Nephron (organoid): ENCODE data around the gene TGFB1.

ENCODE experiments used
- H3K27ac Mint-ChIP-seq, 3 experiments: 2 replicates each; pipeline ENCODE4 v1.8.0; 2020; ENCODE audit warnings: mixed read lengths in 3 of 3, mild to moderate bottlenecking in 2 of 3, moderate library complexity in 1 of 3
- H3K27me3 Mint-ChIP-seq: 2 replicates; pipeline ENCODE4 v1.8.0; 2021; ENCODE audit warnings: low read depth, mild to moderate bottlenecking, moderate library complexity, mixed read lengths
- H3K36me3 Mint-ChIP-seq: 2 replicates; pipeline ENCODE4 v1.8.0; 2020; ENCODE audit warnings: low read depth, mixed read lengths
- H3K4me1 Mint-ChIP-seq: 2 replicates; pipeline ENCODE4 v1.8.0; 2020; ENCODE audit warnings: mixed read lengths
- H3K4me3 Mint-ChIP-seq, 3 experiments: 2 replicates each; pipeline ENCODE4 v1.8.0; 2020; ENCODE audit warnings: mild to moderate bottlenecking in 3 of 3, mixed read lengths in 3 of 3, moderate library complexity in 2 of 3
- H3K9me3 Mint-ChIP-seq: 2 replicates; pipeline ENCODE4 v1.8.0; 2020; ENCODE audit warnings: mixed read lengths
- TF ChIP-seq, protein P1 (sequence below), 3 experiments: fragments of 200-600 bp; sonication (generic); IDR thresholded peaks; one replicate each; pipeline ENCODE4 v1.5.0; 2021; ENCODE audit warnings: antibody characterized with exemption in 3 of 3; ENCODE audit not compliant: unreplicated experiment in 3 of 3

The TGFB1 gene

DNA sequence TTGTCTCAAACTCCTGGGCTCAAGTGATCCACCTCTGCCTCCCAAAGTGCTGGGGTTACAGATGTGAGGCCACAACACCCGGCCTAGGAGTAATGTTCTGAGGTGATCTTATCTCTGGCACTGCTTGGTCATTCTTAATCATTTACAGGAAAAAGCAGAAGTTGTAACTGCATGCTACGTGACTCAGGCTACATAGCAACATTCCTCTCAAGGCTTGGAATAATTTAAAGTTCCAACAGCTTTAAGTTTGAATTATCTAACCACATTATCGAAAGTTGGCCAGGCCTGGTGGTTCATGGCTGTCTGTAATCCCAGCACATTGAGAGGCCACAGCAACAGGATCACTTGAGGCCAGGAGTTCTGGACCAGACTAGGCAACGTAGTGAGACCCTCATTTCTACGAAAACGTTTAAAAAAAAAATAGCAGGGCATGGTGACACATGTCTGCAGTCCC lies 14.2 kb upstream of the TGFB1 start:
- Mint-ChIP-seq H3K27me3 (no peaks in the 10 kb centered on the region), H3K9me3 (no peaks in the 10 kb centered on the region), H3K4me3 (peak overlapping the region in 2 of 3 experiments; percentile 25 to 59), H3K4me1 (peaks cover 9% of the 10 kb centered on the region), H3K36me3 (no peaks in the 10 kb centered on the region), H3K27ac (peak overlapping the region; percentile 77 to 93 (median 88))
- TF ChIP-seq, protein P1, sequence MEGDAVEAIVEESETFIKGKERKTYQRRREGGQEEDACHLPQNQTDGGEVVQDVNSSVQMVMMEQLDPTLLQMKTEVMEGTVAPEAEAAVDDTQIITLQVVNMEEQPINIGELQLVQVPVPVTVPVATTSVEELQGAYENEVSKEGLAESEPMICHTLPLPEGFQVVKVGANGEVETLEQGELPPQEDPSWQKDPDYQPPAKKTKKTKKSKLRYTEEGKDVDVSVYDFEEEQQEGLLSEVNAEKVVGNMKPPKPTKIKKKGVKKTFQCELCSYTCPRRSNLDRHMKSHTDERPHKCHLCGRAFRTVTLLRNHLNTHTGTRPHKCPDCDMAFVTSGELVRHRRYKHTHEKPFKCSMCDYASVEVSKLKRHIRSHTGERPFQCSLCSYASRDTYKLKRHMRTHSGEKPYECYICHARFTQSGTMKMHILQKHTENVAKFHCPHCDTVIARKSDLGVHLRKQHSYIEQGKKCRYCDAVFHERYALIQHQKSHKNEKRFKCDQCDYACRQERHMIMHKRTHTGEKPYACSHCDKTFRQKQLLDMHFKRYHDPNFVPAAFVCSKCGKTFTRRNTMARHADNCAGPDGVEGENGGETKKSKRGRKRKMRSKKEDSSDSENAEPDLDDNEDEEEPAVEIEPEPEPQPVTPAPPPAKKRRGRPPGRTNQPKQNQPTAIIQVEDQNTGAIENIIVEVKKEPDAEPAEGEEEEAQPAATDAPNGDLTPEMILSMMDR (IDR thresholded peaks at IDR 0.05; ENCODE audit: unreplicated experiment in 3 of 3): no peak

DNA sequence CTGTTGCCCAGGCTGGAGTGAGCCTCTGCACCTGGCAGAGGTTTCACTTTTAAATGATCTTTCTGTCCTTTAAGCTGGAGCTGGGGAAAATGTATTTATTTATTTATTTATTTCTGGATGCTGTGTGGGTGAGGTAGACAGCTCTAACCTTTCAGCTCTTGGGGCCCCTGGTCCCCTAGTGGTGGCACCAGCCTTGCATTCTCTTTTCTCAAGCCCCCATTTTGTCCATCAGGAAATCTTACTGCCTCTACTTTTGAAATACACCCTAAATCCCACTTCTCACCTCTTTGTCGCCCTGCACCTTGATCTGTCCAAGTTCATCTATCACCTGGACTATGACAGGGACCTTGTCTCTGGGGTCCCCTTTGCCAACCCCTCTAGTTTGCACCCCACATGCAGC lies 12.4 kb upstream of the TGFB1 start:
- H3K4me1 Mint-ChIP-seq: peaks cover 9% of the 10 kb centered on the region
- H3K4me3 Mint-ChIP-seq: peak overlapping the region; percentile 63 to 83 (median 81)
- TF ChIP-seq, protein P1 (IDR thresholded peaks at IDR 0.05; ENCODE audit: unreplicated experiment in 3 of 3): no peak

DNA sequence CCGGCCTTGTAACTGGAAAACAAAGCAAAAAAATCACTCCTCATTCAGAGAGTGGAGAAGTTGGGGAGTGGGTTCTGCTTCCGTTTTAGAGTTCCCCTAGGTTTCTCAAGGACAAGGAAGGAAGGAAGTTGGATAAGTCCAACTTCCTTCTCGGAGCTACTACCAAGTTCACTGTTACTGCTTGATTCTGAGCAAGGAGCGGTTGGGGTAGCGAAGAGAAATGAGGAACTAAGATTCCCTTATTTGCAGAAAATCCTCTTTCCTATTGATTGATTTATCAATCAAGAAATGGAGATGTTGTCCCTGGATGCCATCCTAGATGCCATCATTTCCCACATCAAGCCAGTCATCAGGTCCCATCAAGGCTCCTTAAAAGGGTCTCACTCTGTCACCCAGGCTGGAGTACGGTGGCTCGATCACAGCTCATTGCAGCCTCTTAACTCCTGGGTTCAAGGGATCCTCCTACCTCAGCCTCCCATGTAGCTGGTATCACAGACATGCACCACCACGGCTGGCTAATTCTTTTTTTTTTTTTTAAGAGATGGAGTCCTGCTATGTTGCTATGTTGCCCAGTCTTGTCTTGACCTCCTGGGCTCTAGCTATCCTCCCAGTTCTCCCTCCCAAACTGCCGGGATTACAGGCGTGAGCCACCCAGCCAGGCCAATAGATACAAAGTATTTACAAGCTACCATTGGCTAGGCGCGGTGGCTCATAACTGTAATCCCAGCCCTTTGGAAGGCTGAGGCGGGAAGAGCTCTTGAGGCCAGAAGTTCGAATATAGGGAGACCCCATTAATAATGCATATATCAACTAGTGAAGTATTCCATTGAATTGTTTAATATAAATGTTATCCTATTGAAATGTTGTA lies 11.0 kb upstream of the TGFB1 start:
- TF ChIP-seq, protein P1 (IDR thresholded peaks at IDR 0.05; ENCODE audit: unreplicated experiment in 3 of 3): no peak
- Mint-ChIP-seq H3K27ac (peak overlapping the region; percentile 98 to 100 (median 99)), H3K4me3 (peak overlapping the region; percentile 89 to 98 (median 94)), H3K36me3 (no peaks in the 10 kb centered on the region), H3K9me3 (no peaks in the 10 kb centered on the region), H3K27me3 (no peaks in the 10 kb centered on the region), H3K4me1 (peaks cover 9% of the 10 kb centered on the region)

More for the DNA sequence above, 12.4 kb upstream of the TGFB1 start:
- peak overlapping the region; percentile 78 to 92 (median 79) for H3K27ac Mint-ChIP-seq
- no peaks in the 10 kb centered on the region for H3K9me3 Mint-ChIP-seq
- no peaks in the 10 kb centered on the region for H3K27me3 Mint-ChIP-seq
- no peaks in the 10 kb centered on the region for H3K36me3 Mint-ChIP-seq

DNA sequence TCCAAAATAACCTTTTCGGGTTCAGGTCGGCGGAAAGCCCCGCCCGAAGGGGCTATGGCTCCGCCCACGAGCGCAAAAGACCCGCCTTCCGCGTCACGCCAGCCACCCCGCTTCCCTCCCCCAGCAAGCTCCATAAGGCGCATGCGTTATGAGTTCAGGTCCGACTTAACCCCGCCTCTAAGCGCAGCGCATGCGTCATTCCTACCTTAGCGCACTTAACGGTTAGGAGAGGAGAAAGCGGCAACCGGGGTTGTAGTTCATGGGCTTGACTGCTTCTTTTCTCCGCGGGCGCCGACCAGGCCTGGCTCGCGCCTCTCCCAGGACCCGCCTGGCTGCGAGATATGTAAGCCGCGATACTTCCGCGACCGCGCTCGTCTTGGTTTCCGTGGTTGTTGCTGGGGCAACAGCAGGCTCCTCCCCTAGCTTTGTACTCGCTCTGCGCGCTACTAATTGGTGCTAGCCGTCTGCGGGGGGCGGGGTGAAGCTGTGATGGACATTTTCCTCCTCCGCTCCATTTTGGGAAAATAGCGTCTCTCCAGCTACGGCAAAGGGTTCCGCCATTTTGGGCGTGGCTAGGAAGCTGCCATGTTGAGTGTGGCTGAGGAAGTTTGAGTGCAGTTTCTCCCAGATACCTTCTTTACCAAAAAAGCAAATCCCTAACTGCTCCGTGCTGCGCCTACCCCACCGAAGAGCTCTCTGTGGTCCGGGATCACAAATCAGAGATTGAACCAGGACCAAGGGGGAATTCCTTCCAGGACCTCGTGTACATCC lies 10.2 kb upstream of the TGFB1 start, which contains the start of gene B9D2:
B9D2 (minus strand) TSS at position 397 of the 771 bp plus-strand sequence. CDS start 630 bp downstream, outside the sequence.
- Mint-ChIP-seq H3K27ac (peak within 1 kb of the TSS; percentile 98 to 100 (median 99)), H3K27me3 (no peaks in the 10 kb centered on the region), H3K9me3 (no peaks in the 10 kb centered on the region), H3K4me3 (peak within 1 kb of the TSS; percentile 89 to 98 (median 94)), H3K4me1 (peaks cover 9% of the 10 kb centered on the region), H3K36me3 (no peaks in the 10 kb centered on the region)
- TF ChIP-seq, protein P1 (IDR thresholded peaks at IDR 0.05; ENCODE audit: unreplicated experiment in 3 of 3): no peak

DNA sequence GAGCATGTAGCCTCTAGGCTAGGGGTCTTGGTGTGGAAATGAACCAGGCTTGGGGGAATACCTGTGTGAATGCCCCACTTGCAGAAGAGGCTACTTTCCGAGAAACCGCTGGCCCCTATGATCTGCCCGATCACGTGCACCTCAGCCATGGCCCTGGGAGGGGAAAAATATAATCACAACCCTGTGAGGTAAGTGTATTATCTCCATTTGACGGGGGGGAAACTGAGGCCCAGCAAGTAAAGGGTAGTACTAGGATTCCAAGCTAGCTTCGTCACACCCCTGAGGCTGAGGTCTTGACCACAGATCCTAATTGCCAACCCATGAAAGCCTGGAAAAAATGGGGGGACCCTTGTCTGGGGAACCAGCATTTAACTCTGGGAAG lies 9.6 kb upstream of the TGFB1 start:
- Mint-ChIP-seq H3K4me1 (peaks cover 9% of the 10 kb centered on the region), H3K27me3 (no peaks in the 10 kb centered on the region), H3K27ac (peak overlapping the region; percentile 98 to 100 (median 99)), H3K4me3 (peak overlapping the region; percentile 89 to 98 (median 94)), H3K9me3 (no peaks in the 10 kb centered on the region), H3K36me3 (no peaks in the 10 kb centered on the region)
- TF ChIP-seq, protein P1 (IDR thresholded peaks at IDR 0.05; ENCODE audit: unreplicated experiment in 3 of 3): no peak
